ENCODE results near the gene RAMP1. TPM values are rescaled to one million over a fixed set of nuclear protein-coding genes. Genes with fewer than 3 reads are reported as not detected.
"Not testable (repeated sequence)": the region's sequence is repeated elsewhere in the genome, so short reads cannot be mapped to it uniquely, and the experiment has no call there.

Gene RAMP1
- total and polyA plus RNA-seq, 8 donors: 53.3 to 87.6 (median 61.7) TPM

DNA sequence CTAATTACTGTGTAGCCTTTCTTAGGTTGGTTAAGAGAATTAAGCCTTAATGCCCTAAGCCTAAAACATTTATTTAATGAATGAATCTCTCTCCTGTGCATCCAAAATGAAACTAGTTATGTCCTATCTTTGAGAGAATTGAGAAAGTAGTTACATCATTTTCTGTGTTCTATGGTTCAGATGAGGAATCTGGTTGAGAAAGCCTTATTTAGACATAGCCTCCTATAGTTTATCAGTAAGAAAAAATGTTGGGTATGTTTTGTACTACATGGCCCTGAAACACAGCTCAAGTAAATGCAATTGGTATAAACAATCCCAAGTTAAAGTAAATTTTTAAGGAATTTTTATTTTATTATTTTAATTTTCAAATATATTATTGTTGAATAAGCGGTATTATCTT, 25.9 kb upstream of the RAMP1 start:
- H3K36me3 ChIP-seq: no peaks in the 10 kb centered on the region
- FAIRE-seq: no peak
- no peak for ATAC-seq

DNA sequence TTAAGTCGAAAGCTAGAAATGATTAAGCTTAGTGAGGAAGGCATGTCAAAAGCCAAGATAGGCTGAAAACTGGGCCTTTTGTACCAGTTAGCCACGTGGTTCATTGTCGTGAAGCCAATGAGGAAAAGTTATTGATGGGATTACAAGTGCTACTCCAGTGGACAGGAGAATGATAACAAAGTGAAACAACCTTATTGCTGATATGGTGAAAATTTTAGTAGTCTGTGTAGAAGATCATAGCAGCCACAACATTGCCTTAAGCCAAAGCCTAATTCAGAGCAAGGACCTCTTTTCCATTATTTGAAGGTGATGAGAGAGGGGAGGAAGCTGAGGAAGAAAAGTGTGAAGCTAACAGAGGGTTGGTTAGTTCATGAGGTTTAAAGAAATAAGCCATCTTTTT, 24.1 kb upstream of the RAMP1 start:
- ATAC-seq (peak in 1 of 4 donors; percentile 39), FAIRE-seq (no peak), DNase-seq (no peak)

More for the DNA sequence above, 25.9 kb upstream of the RAMP1 start:
- Histone ChIP-seq H3K27ac (no peak overlapping the region), H3K27me3 (no peaks in the 10 kb centered on the region), H3K4me3 (no peak overlapping the region), H3K4me1 (no peaks in the 10 kb centered on the region), H3K9me3 (no peaks in the 10 kb centered on the region)
- TF ChIP-seq, protein P1, sequence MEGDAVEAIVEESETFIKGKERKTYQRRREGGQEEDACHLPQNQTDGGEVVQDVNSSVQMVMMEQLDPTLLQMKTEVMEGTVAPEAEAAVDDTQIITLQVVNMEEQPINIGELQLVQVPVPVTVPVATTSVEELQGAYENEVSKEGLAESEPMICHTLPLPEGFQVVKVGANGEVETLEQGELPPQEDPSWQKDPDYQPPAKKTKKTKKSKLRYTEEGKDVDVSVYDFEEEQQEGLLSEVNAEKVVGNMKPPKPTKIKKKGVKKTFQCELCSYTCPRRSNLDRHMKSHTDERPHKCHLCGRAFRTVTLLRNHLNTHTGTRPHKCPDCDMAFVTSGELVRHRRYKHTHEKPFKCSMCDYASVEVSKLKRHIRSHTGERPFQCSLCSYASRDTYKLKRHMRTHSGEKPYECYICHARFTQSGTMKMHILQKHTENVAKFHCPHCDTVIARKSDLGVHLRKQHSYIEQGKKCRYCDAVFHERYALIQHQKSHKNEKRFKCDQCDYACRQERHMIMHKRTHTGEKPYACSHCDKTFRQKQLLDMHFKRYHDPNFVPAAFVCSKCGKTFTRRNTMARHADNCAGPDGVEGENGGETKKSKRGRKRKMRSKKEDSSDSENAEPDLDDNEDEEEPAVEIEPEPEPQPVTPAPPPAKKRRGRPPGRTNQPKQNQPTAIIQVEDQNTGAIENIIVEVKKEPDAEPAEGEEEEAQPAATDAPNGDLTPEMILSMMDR (IDR thresholded peaks at IDR 0.05): no peak
- 97 to 98% methylated on average over 1 of the region's 1 CpG for WGBS, 2 donors
- intact Hi-C loops (cut with DNase I): no loop called here
- DNase-seq: no peak

DNA sequence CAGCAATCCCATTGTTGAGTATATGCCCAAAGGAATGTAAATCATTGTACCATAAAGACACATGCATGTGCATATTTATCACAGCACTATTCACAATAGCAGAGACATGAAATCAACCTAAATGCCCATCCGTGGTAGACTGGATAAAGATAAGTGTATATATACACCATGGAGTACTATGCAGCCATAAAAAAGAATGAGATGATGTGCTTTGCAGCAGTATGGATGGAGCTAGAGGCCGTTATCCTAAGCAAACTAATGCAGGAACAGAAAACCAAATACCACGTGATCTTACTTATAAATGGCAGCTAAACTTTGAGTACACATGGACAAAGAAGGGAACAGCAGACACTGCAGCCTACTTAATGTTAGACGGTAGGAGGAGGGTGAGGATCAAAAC, 18.4 kb upstream of the RAMP1 start:
- 66 to 68% methylated on average over 4 of the region's 4 CpGs for WGBS, 2 donors
- no peak overlapping the region for H3K4me3 ChIP-seq
- no peaks in the 10 kb centered on the region for H3K4me1 ChIP-seq
- intact Hi-C loops (cut with DNase I): no loop called here
- ATAC-seq (no peak), FAIRE-seq (no peak), DNase-seq (no peak)
- no peaks in the 10 kb centered on the region for H3K9me3 ChIP-seq
- H3K36me3 ChIP-seq: no peaks in the 10 kb centered on the region
- H3K27me3 ChIP-seq: no peaks in the 10 kb centered on the region
- no peak overlapping the region for H3K27ac ChIP-seq
- TF ChIP-seq, protein P1 (IDR thresholded peaks at IDR 0.05): no peak

More for the DNA sequence above, 24.1 kb upstream of the RAMP1 start:
- H3K9me3 ChIP-seq: no peaks in the 10 kb centered on the region
- no peaks in the 10 kb centered on the region for H3K4me1 ChIP-seq
- H3K36me3 ChIP-seq: no peaks in the 10 kb centered on the region
- TF ChIP-seq, protein P1 (IDR thresholded peaks at IDR 0.05): no peak
- 37 to 45% methylated on average over 3 of the region's 3 CpGs for WGBS, 2 donors
- intact Hi-C loops (cut with DNase I): no loop called here
- H3K27me3 ChIP-seq: no peaks in the 10 kb centered on the region
- H3K4me3 ChIP-seq: no peak overlapping the region
- no peak overlapping the region for H3K27ac ChIP-seq

DNA sequence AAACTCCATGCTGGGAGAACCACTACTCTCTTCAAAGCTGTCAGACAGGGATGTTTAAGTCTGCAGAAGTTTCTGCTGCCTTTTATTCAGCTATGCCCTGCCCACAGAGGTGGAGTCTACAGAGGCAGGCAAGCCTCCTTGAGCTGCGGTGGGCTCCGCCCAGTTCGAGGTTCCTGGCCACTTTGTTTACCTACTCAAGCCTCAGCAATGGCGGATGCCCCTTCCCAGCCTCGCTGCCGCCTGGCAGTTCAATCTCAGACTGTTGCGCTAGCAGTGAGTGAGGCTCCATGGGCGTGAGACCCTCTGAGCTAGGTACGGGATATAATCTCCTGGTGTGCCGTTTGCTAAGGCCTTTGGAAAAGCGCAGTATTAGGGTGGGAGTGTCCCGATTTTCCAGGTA, 10.5 kb upstream of the RAMP1 start:
- WGBS, 2 donors: 90 to 95% methylated on average over 12 of the region's 12 CpGs

DNA sequence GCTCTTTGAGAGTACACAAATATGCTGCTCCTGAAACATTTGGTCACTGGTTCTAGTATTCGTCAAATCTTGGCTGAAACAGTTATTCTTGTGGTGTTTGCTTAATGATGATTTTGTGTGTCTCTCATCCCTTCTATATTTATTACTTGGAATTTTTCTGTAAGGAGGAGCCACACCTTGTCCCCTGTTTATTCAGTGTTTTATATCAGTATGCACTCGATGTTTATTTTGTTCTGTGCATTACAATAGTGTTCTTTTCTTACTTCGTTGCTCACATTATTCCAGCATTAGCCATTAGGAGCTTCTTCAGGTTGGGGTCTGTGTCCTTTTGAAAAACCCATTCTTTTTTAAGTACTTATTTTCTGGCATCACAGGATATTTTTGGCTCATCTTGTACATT, 5.1 kb upstream of the RAMP1 start:
- ATAC-seq (no peak), DNase-seq (no peak), FAIRE-seq (no peak)
- intact Hi-C loops (cut with DNase I): no loop called here
- Histone ChIP-seq H3K27me3 (no peaks in the 10 kb centered on the region), H3K4me1 (peaks cover 0 to 6% (median 6%) of the 10 kb centered on the region in 3 donors), H3K36me3 (no peaks in the 10 kb centered on the region), H3K4me3 (no peak overlapping the region), H3K9me3 (no peaks in the 10 kb centered on the region), H3K27ac (no peak overlapping the region)
- TF ChIP-seq, protein P1 (IDR thresholded peaks at IDR 0.05): no peak
- WGBS, 2 donors: 54 to 61% methylated on average over 3 of the region's 3 CpGs

More for the DNA sequence above, 10.5 kb upstream of the RAMP1 start:
- FAIRE-seq; H3K4me3 ChIP-seq; intact Hi-C loops (cut with DNase I); H3K36me3 ChIP-seq; H3K27me3 ChIP-seq; DNase-seq; H3K9me3 ChIP-seq; ATAC-seq; H3K4me1 ChIP-seq; H3K27ac ChIP-seq: not testable (repeated sequence)

All from pancreas (tissue), 10 donors.